Measurements from ENCODE around the gene RPL3. TPM values are rescaled to one million over a fixed set of nuclear protein-coding genes. Genes with fewer than 3 reads are reported as not detected.

RPL3 gene
- polyA plus RNA-seq, 1 donor (not counting 4 experiments of a cell fraction or from before 2014, with no cell fraction given) = 2,538 TPM

DNA sequence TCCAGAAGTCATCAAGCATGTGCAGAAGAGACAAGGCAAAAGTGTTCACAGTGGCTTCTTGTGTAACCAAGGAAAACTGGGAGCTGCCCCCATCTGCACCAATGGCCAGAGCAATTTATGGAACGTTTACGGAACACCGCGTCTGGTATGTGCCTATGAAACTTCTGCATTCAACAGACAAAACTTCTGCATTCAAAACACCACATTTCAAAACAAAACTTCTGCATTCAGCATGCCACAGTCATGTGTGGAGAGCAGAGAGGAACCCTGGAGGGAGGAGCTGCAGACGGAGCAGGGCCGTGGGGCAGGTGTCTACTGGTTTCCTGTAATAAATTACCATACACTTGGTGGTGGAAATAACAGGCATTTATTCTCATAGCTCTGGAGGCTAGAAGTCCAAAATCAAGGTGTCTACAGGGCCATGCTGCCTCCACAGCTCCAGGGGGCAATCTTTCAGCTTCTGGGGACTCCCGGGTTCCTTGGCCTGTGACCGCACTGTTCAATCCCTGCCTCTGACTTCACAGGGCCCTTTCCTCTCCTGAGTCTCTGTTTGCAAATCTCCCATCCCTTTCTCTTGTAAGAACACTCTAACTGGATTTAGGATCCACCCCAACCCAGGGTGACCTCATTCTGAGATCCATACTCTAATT lies 32.2 kb downstream of the RPL3 start:
- no peaks in the 10 kb centered on the region for H3K27me3 ChIP-seq (ENCODE audit: control insufficient read depth, extremely low read depth, insufficient read depth, low read length)
- no peak overlapping the region for H3K27ac ChIP-seq (ENCODE audit: control insufficient read depth, insufficient read depth, low read length)
- H4K20me1 ChIP-seq (ENCODE audit: control insufficient read depth, extremely low read depth, insufficient read depth, low read length) = no peaks in the 10 kb centered on the region
- H3K9me3 ChIP-seq (ENCODE audit: control insufficient read depth, low read depth, low read length) = peaks cover 3% of the 10 kb centered on the region
- FAIRE-seq (no peak), DNase-seq (ENCODE audit: low read depth, low spot score) (no peak)
- no peak overlapping the region for H3K9ac ChIP-seq (ENCODE audit: control insufficient read depth, extremely low read depth, insufficient read depth, low read length)
- peaks cover 58% of the 10 kb centered on the region for H3K4me1 ChIP-seq (ENCODE audit: control insufficient read depth, extremely low read depth, insufficient read depth, low read length)
- no peak overlapping the region for H3K4me2 ChIP-seq (ENCODE audit: control insufficient read depth, extremely low read depth, insufficient read depth, low read depth, low read length)
- H3K4me3 ChIP-seq (ENCODE audit: control insufficient read depth in 2 of 3, extremely low read depth in 1 of 3, insufficient read depth in 2 of 3, low read depth in 1 of 3, low read length in 3 of 3) = no peak overlapping the region
- dilution Hi-C loops (cut with MboI; ENCODE audit: extremely low pct_ligation_motif_present, low sequenced_read_pairs) = no loop called here
- no peak overlapping the region for H2AFZ ChIP-seq (ENCODE audit: control insufficient read depth, low read length)
- H3K36me3 ChIP-seq (ENCODE audit: control insufficient read depth in 2 of 2, extremely low read depth in 1 of 2, insufficient read depth in 2 of 2, low read length in 2 of 2) = no peaks in the 10 kb centered on the region
- no peak for TF ChIP-seq CTCF (optimal IDR thresholded peaks at IDR 0.05 in 1 of 3, IDR thresholded peaks at IDR 0.05 in 1 of 3, conservative IDR thresholded peaks at IDR 0.05 in 1 of 3; ENCODE audit: extremely low read depth in 1 of 3, insufficient read depth in 2 of 3, low read length in 3 of 3)
- no peak for TF ChIP-seq EZH2 (IDR thresholded peaks at IDR 0.05; ENCODE audit: low read length)
- H3K79me2 ChIP-seq (ENCODE audit: control insufficient read depth, insufficient read depth, low read length) = no peaks in the 10 kb centered on the region
- H3K9me1 ChIP-seq (ENCODE audit: control insufficient read depth, extremely low read depth, insufficient read depth, low read length) = no peaks in the 10 kb centered on the region

- TF ChIP-seq CTCF (optimal IDR thresholded peaks at IDR 0.05 in 1 of 3, IDR thresholded peaks at IDR 0.05 in 1 of 3, conservative IDR thresholded peaks at IDR 0.05 in 1 of 3; ENCODE audit: extremely low read depth in 1 of 3, insufficient read depth in 2 of 3, low read length in 3 of 3) = no peak
- TF ChIP-seq EZH2 (IDR thresholded peaks at IDR 0.05; ENCODE audit: low read length) = no peak
- no peak for DNase-seq (ENCODE audit: low read depth, low spot score)
- no peak for FAIRE-seq
- no peak overlapping the region for H3K9ac ChIP-seq (ENCODE audit: control insufficient read depth, extremely low read depth, insufficient read depth, low read length)
- no peaks in the 10 kb centered on the region for H3K36me3 ChIP-seq (ENCODE audit: control insufficient read depth in 2 of 2, extremely low read depth in 1 of 2, insufficient read depth in 2 of 2, low read length in 2 of 2)
- H3K27ac ChIP-seq (ENCODE audit: control insufficient read depth, insufficient read depth, low read length) = no peak overlapping the region
- no peak overlapping the region for H2AFZ ChIP-seq (ENCODE audit: control insufficient read depth, low read length)
- H3K4me1 ChIP-seq (ENCODE audit: control insufficient read depth, extremely low read depth, insufficient read depth, low read length) = peaks cover 36% of the 10 kb centered on the region
- no peak overlapping the region for H3K4me3 ChIP-seq (ENCODE audit: control insufficient read depth in 2 of 3, extremely low read depth in 1 of 3, insufficient read depth in 2 of 3, low read depth in 1 of 3, low read length in 3 of 3)
- no peaks in the 10 kb centered on the region for H3K79me2 ChIP-seq (ENCODE audit: control insufficient read depth, insufficient read depth, low read length)
- H4K20me1 ChIP-seq (ENCODE audit: control insufficient read depth, extremely low read depth, insufficient read depth, low read length) = no peaks in the 10 kb centered on the region
- dilution Hi-C loops (cut with MboI; ENCODE audit: extremely low pct_ligation_motif_present, low sequenced_read_pairs) = no loop called here
- H3K4me2 ChIP-seq (ENCODE audit: control insufficient read depth, extremely low read depth, insufficient read depth, low read depth, low read length) = no peak overlapping the region
- H3K9me3 ChIP-seq (ENCODE audit: control insufficient read depth, low read depth, low read length) = peaks cover 3% of the 10 kb centered on the region
- H3K27me3 ChIP-seq (ENCODE audit: control insufficient read depth, extremely low read depth, insufficient read depth, low read length) = no peaks in the 10 kb centered on the region
- no peaks in the 10 kb centered on the region for H3K9me1 ChIP-seq (ENCODE audit: control insufficient read depth, extremely low read depth, insufficient read depth, low read length)
Observed at GRCh38 chr22:39284983-39285382, 34.4 kb downstream of the RPL3 start.
